GM23338 (cell line): ENCODE data around the gene VOPP1. TPM values are rescaled to one million over a fixed set of nuclear protein-coding genes. Genes with fewer than 3 reads are reported as not detected.

Experiments
- ATAC-seq: fragments of 200-7000 bp; cut with Tn5 transposase; 3 replicates; pipeline ENCODE4 v1.9.1; 2020
- DNase-seq: peaks from one replicate; pipeline ENCODE4 v3.0.0-alpha.2; 2015; ENCODE audit warnings: low spot score
- H2AFZ ChIP-seq: fragments of 200-600 bp; sonication (generic); 2 replicates; pipeline ENCODE4 v1.8.0; 2016; ENCODE audit warnings: antibody characterized with exemption, mild to moderate bottlenecking, moderate library complexity
- H3F3A ChIP-seq: fragments of 200-600 bp; sonication (generic); replicated peaks from 2 replicates; pipeline ENCODE4 v1.8.0; 2017; ENCODE audit warnings: antibody characterized with exemption, mixed run types, low read depth
- H3K27ac ChIP-seq: fragments of 200-600 bp; sonication (generic); 2 replicates; pipeline ENCODE4 v1.6.1; 2016; ENCODE audit warnings: low read depth
- H3K27me3 ChIP-seq: fragments of 200-600 bp; sonication (generic); 2 replicates; pipeline ENCODE4 v1.8.0; 2016; ENCODE audit warnings: mild to moderate bottlenecking, mixed run types, moderate library complexity; ENCODE audit not compliant: insufficient read depth
- H3K36me3 ChIP-seq: fragments of 200-600 bp; sonication (generic); 2 replicates; pipeline ENCODE4 v1.8.0; 2016; ENCODE audit warnings: mild to moderate bottlenecking; ENCODE audit not compliant: insufficient read depth
- H3K4me1 ChIP-seq: fragments of 200-600 bp; sonication (generic); 2 replicates; pipeline ENCODE4 v1.8.0; 2016; ENCODE audit warnings: mild to moderate bottlenecking, moderate library complexity; ENCODE audit not compliant: insufficient read depth
- H3K4me2 ChIP-seq: fragments of 200-600 bp; sonication (generic); 2 replicates; pipeline ENCODE4 v1.7.1; 2017; ENCODE audit warnings: mixed run types
- H3K4me3 ChIP-seq: fragments of 200-600 bp; sonication (generic); 2 replicates; pipeline ENCODE4 v1.6.1; 2016; ENCODE audit warnings: mixed run types
- H3K79me2 ChIP-seq: fragments of 200-600 bp; sonication (generic); replicated peaks from 2 replicates; pipeline ENCODE4 v1.8.0; 2017; ENCODE audit warnings: mild to moderate bottlenecking; ENCODE audit not compliant: insufficient read depth
- H3K9me2 ChIP-seq: fragments of 200-600 bp; sonication (generic); 2 replicates; pipeline ENCODE4 v1.8.0; 2017; ENCODE audit not compliant: insufficient read depth
- H4K20me1 ChIP-seq: fragments of 200-600 bp; sonication (generic); replicated peaks from 2 replicates; pipeline ENCODE4 v1.8.0; 2017; ENCODE audit warnings: mild to moderate bottlenecking; ENCODE audit not compliant: insufficient read depth
- H3K27ac Mint-ChIP-seq: 2 replicates; pipeline ENCODE4 v1.8.0; 2020; ENCODE audit warnings: inconsistent platforms, mild to moderate bottlenecking, moderate library complexity, mixed read lengths
- H3K27me3 Mint-ChIP-seq: 3 replicates; pipeline ENCODE4 v1.8.0; 2022; ENCODE audit warnings: low read depth, mild to moderate bottlenecking, moderate library complexity, mixed read lengths, inconsistent platforms; ENCODE audit not compliant: insufficient read depth, poor library complexity
- H3K36me3 Mint-ChIP-seq: 3 replicates; pipeline ENCODE4 v1.8.0; 2021; ENCODE audit warnings: low read depth, mild to moderate bottlenecking, inconsistent platforms, moderate library complexity, mixed read lengths
- H3K4me1 Mint-ChIP-seq: 3 replicates; pipeline ENCODE4 v1.8.0; 2020; ENCODE audit warnings: mild to moderate bottlenecking, inconsistent platforms, mixed read lengths
- H3K4me3 Mint-ChIP-seq: 3 replicates; pipeline ENCODE4 v1.8.0; 2021; ENCODE audit warnings: moderate library complexity, mild to moderate bottlenecking, inconsistent platforms, mixed read lengths
- H3K9me3 Mint-ChIP-seq: 3 replicates; pipeline ENCODE4 v1.8.0; 2020; ENCODE audit warnings: moderate library complexity, mild to moderate bottlenecking, inconsistent platforms, mixed read lengths
- CREB1 ChIP-seq: fragments of 250-450 bp; sonication (Bioruptor Pico); IDR thresholded peaks from 2 replicates; pipeline ENCODE4 v1.5.0; 2020; ENCODE audit warnings: low read depth, mild to moderate bottlenecking, moderate library complexity
- EZH2 ChIP-seq: fragments of 200-600 bp; sonication (generic); IDR thresholded peaks from one replicate; pipeline ENCODE4 v1.8.0; 2017; ENCODE audit warnings: antibody characterized with exemption, mild to moderate bottlenecking, low read depth; ENCODE audit not compliant: unreplicated experiment
- EZH2phosphoT487 ChIP-seq: fragments of 200-600 bp; sonication (generic); IDR thresholded peaks from one replicate; pipeline ENCODE4 v1.8.1; 2018; ENCODE audit warnings: antibody characterized with exemption; ENCODE audit not compliant: unreplicated experiment
- NANOG ChIP-seq: IDR thresholded peaks from 2 replicates; pipeline ENCODE4 v1.6.1; 2016; ENCODE audit warnings: antibody characterized with exemption, borderline replicate concordance
- POLR2AphosphoS5 ChIP-seq: IDR thresholded peaks from 2 replicates; pipeline ENCODE4 v1.6.1; 2016; ENCODE audit warnings: antibody characterized with exemption, low read depth
- REST ChIP-seq: IDR thresholded peaks from one replicate; pipeline ENCODE4 v1.6.1; 2018; ENCODE audit warnings: antibody characterized with exemption; ENCODE audit not compliant: unreplicated experiment
- ZNF114 ChIP-seq: fragments of 250-450 bp; sonication (Bioruptor Pico); IDR thresholded peaks from 2 replicates; pipeline ENCODE4 v1.5.0; 2020; ENCODE audit warnings: mild to moderate bottlenecking, moderate library complexity
- ZNF331 ChIP-seq: fragments of 250-450 bp; sonication (Bioruptor Pico); IDR thresholded peaks from 2 replicates; pipeline ENCODE4 v1.5.0; 2020; ENCODE audit warnings: low read depth, mild to moderate bottlenecking, moderate library complexity
- polyA plus RNA-seq: library from polyadenylated mRNA; unstranded; fragments of >200 nt; fragmentation: Nextera tagmentation; extraction: Ambion mirVana; gene quantifications from 2 replicates; pipeline ENCODE4 v1.2.1, GENCODE V29; 2016
- total RNA-seq: library from RNA; depleted of rRNA; stranded (reverse); fragments of >200 nt; shearing (Covaris generic); gene quantifications from 2 replicates; pipeline ENCODE4 v1.2.3, GENCODE V29; 2014
- TF ChIP-seq, protein P1 (sequence below): IDR thresholded peaks from 2 replicates; pipeline ENCODE4 v1.6.1; 2016; ENCODE audit warnings: antibody characterized with exemption
- TF ChIP-seq, protein P2 (sequence below): fragments of 250-450 bp; sonication (Bioruptor Pico); IDR thresholded peaks from 2 replicates; pipeline ENCODE4 v1.5.0; 2020; ENCODE audit warnings: mild to moderate bottlenecking, moderate library complexity

VOPP1 gene
- total and polyA plus RNA-seq, 2 experiments from 2014 or later: 28.2 to 73.7 TPM

- Histone ChIP-seq H2AFZ (no peak overlapping the region), H3K9me2 (peaks cover 5% of the 10 kb centered on the region; the same call in 1 of the 2 replicates), H3K27me3 (no peaks in the 10 kb centered on the region), H4K20me1 (peaks cover 29% of the 10 kb centered on the region), H3F3A (no peaks in the 10 kb centered on the region), H3K36me3 (no peaks in the 10 kb centered on the region; the same call in 1 of the 2 replicates), H3K79me2 (peaks cover 96% of the 10 kb centered on the region), H3K27ac (no peak overlapping the region), H3K4me1 (peaks cover 73% of the 10 kb centered on the region), H3K4me2 (peak overlapping the region; percentile 73), H3K4me3 (no peak overlapping the region)
- Mint-ChIP-seq H3K36me3 (peaks cover 11% of the 10 kb centered on the region), H3K27ac (peak overlapping the region; percentile 63; the same call in 1 of the 2 replicates), H3K27me3 (peaks cover 14% of the 10 kb centered on the region), H3K4me3 (peak overlapping the region; percentile 46), H3K9me3 (no peaks in the 10 kb centered on the region; the same call in 2 of the 3 replicates), H3K4me1 (peaks cover 76% of the 10 kb centered on the region)
- ATAC-seq (peak; percentile 83), DNase-seq (peak; percentile 77)
- TF ChIP-seq EZH2 (no peak), ZNF114 (no peak), EZH2phosphoT487 (no peak), NANOG (no peak), REST (no peak), ZNF331 (CRISPR knock-in tag) (no peak), POLR2AphosphoS5 (no peak), CREB1 (CRISPR knock-in tag) (no peak)
- TF ChIP-seq, protein P1, sequence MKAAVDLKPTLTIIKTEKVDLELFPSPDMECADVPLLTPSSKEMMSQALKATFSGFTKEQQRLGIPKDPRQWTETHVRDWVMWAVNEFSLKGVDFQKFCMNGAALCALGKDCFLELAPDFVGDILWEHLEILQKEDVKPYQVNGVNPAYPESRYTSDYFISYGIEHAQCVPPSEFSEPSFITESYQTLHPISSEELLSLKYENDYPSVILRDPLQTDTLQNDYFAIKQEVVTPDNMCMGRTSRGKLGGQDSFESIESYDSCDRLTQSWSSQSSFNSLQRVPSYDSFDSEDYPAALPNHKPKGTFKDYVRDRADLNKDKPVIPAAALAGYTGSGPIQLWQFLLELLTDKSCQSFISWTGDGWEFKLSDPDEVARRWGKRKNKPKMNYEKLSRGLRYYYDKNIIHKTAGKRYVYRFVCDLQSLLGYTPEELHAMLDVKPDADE: no peak
- TF ChIP-seq, protein P2, sequence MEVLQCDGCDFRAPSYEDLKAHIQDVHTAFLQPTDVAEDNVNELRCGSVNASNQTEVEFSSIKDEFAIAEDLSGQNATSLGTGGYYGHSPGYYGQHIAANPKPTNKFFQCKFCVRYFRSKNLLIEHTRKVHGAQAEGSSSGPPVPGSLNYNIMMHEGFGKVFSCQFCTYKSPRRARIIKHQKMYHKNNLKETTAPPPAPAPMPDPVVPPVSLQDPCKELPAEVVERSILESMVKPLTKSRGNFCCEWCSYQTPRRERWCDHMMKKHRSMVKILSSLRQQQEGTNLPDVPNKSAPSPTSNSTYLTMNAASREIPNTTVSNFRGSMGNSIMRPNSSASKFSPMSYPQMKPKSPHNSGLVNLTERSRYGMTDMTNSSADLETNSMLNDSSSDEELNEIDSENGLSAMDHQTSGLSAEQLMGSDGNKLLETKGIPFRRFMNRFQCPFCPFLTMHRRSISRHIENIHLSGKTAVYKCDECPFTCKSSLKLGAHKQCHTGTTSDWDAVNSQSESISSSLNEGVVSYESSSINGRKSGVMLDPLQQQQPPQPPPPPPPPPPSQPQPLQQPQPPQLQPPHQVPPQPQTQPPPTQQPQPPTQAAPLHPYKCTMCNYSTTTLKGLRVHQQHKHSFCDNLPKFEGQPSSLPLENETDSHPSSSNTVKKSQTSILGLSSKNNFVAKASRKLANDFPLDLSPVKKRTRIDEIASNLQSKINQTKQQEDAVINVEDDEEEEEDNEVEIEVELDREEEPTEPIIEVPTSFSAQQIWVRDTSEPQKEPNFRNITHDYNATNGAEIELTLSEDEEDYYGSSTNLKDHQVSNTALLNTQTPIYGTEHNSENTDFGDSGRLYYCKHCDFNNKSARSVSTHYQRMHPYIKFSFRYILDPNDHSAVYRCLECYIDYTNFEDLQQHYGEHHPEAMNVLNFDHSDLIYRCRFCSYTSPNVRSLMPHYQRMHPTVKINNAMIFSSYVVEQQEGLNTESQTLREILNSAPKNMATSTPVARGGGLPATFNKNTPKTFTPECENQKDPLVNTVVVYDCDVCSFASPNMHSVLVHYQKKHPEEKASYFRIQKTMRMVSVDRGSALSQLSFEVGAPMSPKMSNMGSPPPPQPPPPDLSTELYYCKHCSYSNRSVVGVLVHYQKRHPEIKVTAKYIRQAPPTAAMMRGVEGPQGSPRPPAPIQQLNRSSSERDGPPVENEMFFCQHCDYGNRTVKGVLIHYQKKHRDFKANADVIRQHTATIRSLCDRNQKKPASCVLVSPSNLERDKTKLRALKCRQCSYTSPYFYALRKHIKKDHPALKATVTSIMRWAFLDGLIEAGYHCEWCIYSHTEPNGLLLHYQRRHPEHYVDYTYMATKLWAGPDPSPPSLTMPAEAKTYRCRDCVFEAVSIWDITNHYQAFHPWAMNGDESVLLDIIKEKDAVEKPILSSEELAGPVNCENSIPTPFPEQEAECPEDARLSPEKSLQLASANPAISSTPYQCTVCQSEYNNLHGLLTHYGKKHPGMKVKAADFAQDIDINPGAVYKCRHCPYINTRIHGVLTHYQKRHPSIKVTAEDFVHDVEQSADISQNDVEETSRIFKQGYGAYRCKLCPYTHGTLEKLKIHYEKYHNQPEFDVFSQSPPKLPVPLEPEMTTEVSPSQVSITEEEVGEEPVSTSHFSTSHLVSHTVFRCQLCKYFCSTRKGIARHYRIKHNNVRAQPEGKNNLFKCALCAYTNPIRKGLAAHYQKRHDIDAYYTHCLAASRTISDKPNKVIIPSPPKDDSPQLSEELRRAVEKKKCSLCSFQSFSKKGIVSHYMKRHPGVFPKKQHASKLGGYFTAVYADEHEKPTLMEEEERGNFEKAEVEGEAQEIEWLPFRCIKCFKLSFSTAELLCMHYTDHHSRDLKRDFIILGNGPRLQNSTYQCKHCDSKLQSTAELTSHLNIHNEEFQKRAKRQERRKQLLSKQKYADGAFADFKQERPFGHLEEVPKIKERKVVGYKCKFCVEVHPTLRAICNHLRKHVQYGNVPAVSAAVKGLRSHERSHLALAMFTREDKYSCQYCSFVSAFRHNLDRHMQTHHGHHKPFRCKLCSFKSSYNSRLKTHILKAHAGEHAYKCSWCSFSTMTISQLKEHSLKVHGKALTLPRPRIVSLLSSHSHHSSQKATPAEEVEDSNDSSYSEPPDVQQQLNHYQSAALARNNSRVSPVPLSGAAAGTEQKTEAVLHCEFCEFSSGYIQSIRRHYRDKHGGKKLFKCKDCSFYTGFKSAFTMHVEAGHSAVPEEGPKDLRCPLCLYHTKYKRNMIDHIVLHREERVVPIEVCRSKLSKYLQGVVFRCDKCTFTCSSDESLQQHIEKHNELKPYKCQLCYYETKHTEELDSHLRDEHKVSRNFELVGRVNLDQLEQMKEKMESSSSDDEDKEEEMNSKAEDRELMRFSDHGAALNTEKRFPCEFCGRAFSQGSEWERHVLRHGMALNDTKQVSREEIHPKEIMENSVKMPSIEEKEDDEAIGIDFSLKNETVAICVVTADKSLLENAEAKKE: no peak
Observed at GRCh38 chr7:55557666-55558188, 14.6 kb downstream of the VOPP1 start.
